AG08396 (cell line): Measurements from ENCODE around the gene PLXNA4.
A peak's percentile ranks its signal among the peaks of the same experiment; 100 is the strongest.

Experiments
- DNase-seq: peaks from one replicate; pipeline ENCODE4 v3.0.0; 2012; ENCODE audit warnings: low spot score, mixed read lengths

Gene PLXNA4

DNA sequence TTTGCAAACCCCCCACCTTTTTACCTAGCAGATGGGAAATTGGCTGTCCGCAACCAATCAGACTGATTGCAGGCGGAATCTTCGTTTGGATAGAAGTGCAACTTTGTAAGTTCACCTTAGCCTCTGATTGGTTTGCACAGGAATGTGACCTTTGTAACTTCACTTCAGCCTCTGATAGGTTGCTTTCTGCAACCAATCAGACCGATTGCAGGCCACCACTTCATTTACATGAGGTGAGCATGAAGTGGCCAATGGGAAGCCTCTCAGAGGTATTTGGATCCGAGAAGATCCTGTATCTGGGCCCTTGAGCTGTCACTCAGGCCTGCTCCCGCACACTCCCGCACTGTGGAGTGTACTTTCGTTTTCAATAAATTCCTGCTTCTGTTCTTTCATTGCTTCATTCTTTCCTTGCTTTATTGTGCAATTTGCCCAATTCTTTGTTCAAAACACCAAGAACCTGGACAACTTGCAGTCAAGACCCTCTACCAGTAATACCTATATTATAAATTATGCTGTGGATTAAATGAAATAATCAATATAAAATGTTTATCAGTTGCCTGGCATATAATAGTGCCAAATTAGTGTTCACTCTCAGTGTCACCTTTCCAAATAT, 491.4 kb downstream of the PLXNA4 start:
- no peak for DNase-seq

DNA sequence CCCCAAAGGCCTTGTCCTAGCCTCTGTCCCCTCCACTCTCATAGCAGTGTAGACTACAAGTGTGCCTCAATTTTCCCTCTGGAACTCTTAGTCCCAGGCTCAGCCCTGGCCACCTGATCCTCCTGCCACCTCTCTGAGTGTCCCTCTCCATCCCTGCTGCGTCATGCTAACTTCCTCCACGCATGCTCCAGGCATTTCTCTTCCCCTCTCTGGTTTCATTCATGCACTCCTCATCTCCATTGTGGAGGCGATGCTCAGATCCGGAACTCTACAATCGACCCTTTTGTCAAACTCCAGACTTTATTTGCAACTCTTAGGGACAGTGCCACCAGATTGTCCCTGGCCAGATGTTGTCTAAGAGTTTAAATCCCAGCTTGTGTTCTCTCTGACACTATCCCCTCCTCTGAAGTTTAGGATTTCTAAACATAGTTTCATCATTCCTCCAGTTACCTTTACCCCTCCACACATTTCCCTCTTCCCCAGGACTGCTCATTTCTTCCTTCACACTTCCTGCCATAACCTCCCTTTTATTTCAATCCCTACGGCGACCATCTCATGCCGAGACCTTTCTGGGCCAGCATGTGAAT, 492.6 kb downstream of the PLXNA4 start:
- DNase-seq, result no peak

DNA sequence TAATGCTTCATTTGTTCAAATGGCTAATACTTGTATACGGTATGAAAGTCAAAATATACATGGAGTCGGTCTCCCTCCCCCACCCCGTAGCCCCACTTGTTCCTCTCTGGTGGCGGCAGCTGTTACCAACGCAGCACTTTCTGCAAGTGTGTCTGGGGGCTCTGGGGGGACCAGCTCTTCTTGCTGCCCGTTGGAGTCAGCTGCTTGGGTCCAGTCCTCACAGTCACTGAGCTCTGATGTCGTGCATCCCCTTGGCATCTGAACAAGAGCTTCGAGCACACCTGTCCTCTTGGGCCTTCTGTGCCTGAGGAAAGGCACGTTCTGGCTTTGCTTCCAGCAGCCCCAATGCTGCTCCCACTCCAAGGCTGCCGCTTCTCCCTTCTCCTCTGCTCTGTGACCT, 493.1 kb downstream of the PLXNA4 start:
- no peak for DNase-seq

DNA sequence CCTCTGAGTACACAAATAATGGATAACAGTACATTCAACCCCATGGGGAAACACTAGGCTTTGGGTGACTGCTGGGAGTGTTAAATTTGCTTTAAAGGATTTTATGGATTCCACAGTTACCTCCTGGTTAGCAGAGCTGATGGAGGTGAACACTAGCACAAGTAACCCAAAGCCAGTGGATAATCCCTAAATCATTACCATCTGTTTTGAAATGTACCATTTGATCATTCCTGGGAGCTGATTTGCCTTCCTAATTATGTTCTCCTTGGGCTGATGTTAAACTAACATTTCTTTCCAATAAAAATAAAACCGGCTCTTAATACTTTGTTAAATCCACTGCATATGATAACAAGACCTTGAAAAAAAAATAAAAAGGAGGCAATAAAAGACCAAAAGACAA, 493.9 kb downstream of the PLXNA4 start:
- no peak for DNase-seq

DNA sequence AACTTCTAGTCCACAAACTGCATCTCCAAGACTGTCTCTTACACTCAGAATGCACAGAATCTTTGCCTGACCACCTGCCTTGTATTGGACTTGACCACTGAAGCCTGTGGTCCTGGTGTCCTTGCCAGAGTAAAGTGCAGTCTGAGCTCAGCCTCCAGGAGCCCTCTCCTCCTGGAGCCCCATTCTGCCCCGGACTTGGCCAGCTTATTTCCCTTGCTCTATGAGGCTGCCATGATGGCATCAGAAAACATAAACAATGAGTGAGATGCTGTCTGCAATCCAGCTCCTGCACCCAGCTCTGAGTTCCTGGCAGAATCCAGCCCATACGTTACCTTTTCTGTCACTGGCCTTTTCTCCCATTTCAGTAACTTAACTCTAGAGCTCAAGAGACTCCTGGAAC, 494.6 kb downstream of the PLXNA4 start:
- no peak for DNase-seq

DNA sequence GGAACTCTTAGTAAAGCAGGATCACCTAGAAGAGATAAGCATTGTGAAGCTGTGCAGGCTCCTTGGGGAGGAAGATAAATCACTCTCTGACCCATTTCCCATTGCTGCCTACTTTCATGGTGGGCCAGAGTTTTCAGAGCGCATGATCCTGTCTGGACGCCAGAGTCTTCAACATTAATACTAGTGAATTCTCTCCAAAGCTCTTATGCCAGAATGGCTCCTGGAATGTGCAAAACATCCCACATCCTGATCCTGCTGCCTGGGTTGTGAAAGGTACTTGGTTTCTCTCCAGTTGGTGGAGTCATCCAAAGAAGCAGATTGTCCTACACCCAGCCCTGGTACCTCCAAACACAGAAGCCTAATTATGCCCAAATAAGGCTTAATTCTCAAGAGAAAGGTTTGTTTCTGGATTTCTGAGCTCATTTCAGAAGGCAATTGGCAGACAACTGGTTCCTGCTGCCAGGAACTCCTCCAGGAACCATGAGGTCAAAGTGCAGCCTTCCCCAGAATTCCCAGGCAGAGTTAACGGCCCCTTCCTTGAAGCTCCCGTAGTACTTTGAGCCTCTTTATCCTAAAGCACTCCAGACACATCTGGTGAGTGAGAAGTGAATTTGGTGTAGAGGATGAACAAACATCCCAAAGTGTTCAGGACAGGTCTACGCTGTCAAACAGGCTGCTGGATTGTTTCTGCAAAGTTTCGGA, 495.2 kb downstream of the PLXNA4 start:
- peak; percentile 49 for DNase-seq

DNA sequence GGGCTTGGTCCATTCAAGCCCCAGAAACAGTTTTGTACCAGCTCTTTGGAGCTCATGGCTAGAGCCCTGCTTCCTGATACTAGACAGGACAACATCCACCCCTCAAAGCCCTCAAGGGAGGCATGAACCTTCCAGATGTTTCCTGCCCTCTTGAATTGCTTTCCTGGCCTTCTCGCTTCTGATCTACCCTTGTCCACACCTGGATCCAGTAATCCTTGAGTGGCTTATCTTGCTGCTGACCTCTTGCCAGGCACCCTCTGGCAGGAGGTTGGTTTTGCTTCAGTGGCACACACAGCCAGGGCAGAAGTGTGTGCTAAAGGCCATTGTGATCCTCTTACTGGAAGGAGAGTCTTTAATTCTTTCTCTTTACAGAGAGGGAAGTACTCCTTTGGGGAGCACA, 495.8 kb downstream of the PLXNA4 start:
- DNase-seq, result no peak

DNA sequence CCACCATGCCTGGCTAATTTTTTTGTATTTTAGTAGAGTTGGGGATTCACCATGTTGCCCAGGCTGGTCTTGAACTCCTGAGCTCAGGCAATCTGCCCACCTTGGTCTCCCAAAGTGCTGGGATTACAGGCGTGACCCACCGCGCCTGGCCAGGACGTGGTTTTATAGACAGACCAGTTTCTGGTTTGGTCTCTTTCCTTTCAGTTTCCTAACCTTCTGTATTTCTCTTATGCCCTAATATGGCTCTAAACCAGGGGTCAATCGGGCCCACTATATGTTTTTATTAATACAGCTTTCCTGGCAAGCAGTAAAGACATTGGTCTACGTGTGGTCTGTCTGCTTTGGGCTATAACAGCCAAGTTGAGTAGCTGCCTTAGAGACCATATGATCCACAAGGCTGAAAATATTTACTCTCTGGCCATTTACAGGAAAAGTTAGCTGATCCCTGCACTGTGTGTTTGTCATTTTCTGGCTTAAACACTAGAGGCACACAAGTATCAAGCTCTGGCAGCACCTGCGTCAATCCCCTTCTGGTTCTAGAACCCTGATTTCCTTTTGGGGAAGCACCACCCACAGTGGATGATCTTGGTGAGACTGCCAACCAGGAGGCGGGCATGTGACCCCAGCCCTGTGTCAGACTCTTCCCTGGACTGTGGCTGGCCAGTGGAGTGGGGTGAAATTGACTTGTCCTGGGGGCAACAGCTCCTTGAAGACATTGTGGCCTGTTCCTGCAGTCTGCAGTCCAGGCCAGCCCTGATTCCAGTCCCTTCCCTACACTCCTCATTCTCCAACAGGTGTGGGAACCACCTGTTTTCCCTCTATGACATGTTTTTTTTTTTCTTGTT, 497.2 kb downstream of the PLXNA4 start:
- no peak for DNase-seq

DNA sequence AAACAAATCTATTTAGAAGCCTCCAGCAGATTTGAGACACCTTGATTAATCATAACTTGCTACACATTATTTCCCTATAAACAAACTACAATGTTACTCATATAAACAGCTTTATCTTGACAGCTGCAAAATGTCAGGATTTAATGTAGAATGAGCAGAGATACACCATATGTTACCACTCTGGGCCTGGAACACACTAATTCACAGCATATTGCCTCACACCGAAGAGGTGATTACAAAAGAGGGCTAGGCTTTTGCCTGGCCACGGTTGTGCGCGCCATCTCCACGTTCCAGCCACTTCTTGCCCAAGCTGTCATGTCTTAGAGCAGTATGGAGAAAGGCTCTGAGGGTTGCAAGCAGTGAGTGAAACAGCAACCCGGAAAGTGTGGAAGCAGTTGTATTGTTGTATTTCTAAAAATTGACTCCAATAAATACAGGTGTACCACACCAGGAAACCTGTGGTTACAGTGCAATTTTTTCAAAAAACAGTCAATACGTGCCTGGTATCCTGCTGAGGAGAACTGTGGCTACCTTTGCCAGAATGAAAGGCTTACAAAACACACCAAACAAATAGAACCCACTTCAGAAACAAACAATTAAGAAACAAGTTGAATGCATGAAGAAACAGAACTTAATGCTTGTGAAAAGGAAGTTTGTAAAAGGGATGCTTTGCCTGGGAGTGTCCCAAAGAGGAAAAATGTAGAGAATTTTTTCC, 498.1 kb downstream of the PLXNA4 start:
- peak; percentile 36 for DNase-seq

DNA sequence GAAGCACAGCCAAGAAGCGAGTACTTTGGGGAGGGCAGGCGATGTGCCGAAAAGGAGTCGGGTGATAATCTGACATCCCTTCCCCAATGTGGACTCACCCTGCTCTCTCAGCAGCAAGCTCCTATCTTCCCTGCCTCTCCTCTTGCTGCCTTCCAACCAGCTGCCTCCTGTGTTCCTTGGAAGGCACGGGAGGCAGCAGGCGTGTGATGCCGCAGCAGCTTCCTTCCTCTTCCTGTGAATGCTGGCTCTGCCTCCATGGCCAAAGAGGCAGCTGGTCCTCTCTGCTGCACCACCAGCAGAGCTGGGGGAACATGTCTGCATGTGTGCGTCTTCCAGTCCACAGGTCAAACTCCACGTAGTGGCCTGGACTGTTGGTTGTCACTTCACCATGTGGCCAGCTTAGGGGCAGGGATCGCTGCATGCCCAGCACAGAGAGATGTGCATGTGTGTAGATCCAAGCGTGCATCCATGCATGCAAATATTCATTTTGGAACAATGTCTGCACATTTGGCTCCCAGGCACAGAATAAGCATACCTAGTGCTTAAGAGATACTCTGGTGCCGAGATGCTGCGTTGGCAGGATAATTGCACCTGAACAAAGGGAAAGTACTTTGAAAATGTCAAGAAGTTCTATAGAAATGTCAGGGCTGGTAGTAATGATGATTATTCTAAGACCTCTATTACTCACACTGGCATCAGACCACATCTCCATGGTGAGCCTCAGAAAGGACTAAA, 499.8 kb downstream of the PLXNA4 start:
- no peak for DNase-seq

DNA sequence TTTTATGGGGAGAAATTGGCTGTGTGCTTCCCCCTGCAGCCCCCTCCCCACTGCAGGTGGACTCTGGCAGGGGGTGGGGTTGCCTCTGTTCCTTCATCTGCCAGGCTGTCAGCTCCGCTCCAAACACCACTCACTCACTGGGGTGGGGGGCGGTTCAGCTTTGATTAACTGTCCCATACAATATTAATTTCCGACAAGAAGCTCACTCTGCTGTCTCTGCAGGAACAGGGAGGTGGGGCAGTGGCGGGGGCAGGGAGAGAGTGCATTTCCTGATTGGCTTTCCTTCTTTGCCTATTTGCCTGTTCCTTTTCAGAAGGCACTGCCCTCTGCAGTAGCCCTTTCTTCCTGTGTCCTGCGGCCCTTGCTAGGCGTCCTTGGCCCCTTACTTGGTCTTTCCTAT, 500.8 kb downstream of the PLXNA4 start:
- no peak for DNase-seq

DNA sequence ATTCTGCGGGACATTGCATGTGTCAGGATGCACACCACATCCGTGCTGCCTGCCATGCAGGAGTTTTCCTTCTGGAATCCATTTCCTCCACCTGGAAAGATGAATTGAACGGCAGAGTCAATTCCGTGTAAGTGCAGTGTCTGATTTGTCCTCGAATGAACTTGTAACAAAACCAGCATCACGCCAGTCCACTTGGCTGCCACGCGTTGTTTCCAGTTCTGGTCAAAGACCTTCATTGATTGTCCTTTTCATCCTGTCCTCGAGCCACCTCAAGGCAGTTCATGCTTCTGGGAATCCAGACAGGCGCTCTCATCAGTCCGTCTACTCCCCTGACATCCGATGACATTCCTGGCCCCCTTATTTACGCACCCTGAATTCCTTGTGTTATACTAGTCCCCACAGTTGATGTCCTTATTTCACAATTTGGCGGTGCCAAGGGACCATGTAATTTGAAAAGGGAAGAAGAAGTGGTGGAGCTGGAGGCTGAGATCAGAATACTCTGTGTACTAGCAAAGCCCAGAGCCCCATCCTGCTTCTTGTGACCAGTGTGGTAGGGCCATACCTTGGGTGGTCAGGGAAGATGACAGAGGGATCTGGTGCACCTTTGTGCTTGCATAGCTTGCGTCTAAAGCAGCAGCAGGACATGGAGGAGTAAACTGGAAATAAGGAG, 502.2 kb downstream of the PLXNA4 start:
- DNase-seq, result no peak
